Activated CD8-positive, alpha-beta T cell treated with anti-CD3 and anti-CD28 coated beads for 36 hours (primary cell): Measurements from ENCODE around the gene CARM1. TPM values are rescaled to one million over a fixed set of nuclear protein-coding genes. Genes with fewer than 3 reads are reported as not detected.

Experiments
- ATAC-seq: fragments of 200-7000 bp; cut with Tn5 transposase; one replicate; pipeline ENCODE4 v1.10.0; 2021; ENCODE audit warnings: mild to moderate bottlenecking, moderate library complexity
- CTCF ChIA-PET: fragments of 350-600 bp; sonication (Branson Sonifier 250); formaldehyde crosslinking; loops from one replicate; lab custom pipeline; 2021; ENCODE audit warnings: antibody characterized with exemption; lab: Charles Lee
- POLR2A ChIA-PET: fragments of 350-600 bp; sonication (Branson Sonifier 250); formaldehyde crosslinking; loops from one replicate; lab custom pipeline; 2021; ENCODE audit warnings: antibody characterized with exemption; lab: Charles Lee
- DNase-seq: peaks from one replicate; pipeline ENCODE4 v3.0.0-alpha.2; 2020
- H3K27ac Mint-ChIP-seq: one replicate; pipeline ENCODE4 v1.8.0; 2021; ENCODE audit warnings: mild to moderate bottlenecking, mixed read lengths
- H3K27me3 Mint-ChIP-seq: one replicate; pipeline ENCODE4 v1.8.0; 2021; ENCODE audit warnings: mixed read lengths
- H3K36me3 Mint-ChIP-seq: one replicate; pipeline ENCODE4 v1.8.0; 2021; ENCODE audit warnings: low read depth, mixed read lengths
- H3K4me1 Mint-ChIP-seq: one replicate; pipeline ENCODE4 v1.8.0; 2021; ENCODE audit warnings: low read depth, mixed read lengths
- H3K4me3 Mint-ChIP-seq: one replicate; pipeline ENCODE4 v1.8.0; 2021; ENCODE audit warnings: mild to moderate bottlenecking, moderate library complexity, mixed read lengths
- H3K9me3 Mint-ChIP-seq: one replicate; pipeline ENCODE4 v1.8.0; 2021; ENCODE audit warnings: mixed read lengths
- intact Hi-C: fragments of 100-400 bp; cut with micrococcal nuclease; formaldehyde crosslinking; loops from one replicate; pipeline ENCODE4 v1.10.0; 2022
- total RNA-seq, 2 experiments: library from RNA; stranded (reverse); gene quantifications; one replicate each; pipeline ENCODE4 v1.2.3, GENCODE V29; 2021
- TF ChIP-seq, protein P1 (sequence below): fragments of 200-600 bp; IDR thresholded peaks from one replicate; pipeline ENCODE4 v1.8.0; 2022; ENCODE audit warnings: antibody characterized with exemption, mild to moderate bottlenecking

CARM1 gene
- total RNA-seq, 2 experiments from 2014 or later = 95.1 to 95.4 TPM

DNA sequence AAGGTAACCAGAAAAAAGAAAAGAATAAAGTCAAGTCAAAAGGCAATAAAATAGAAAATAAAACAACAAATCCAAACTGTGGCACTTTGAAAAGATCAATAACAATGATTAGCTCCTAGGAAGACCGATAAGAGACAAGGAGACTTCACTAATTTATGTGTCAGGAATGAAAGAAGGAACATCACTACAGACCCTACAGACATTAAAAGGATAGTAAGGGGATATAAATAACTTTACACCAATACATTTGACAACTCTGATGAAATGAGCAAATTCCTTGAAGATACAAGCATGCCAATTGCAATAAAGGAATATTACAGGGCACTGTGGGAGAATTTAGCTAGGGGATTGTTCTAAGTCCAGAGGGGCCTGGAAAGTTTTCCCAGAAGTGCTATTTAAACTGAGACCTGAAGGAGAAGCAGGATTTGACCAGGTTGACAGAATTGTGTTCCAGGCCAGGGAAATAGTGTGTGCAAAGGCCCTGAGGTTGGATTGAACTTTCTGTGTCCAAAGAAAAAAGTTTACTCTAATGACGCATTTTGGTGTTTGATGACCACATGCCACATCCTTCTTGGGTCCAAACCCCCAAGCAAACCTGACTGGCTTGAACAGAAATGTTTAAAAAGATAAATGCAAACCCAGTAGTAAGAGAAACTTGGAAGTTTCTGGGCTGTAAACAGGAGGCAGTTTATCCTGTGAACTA, 24.7 kb upstream of the CARM1 start:
- peaks cover 5% of the 10 kb centered on the region for H3K9me3 Mint-ChIP-seq
- ChIA-PET POLR2A (no interaction called here), CTCF (interaction anchor here (0.6 to 4.6 kb wide), 7 partner anchors 10 to 266 kb away, joined by 3 to 34 read pairs (median 5); partner anchors contain the start of genes DNM2 and TMED1)
- DNase-seq (no peak), ATAC-seq (no peak)
- TF ChIP-seq, protein P1, sequence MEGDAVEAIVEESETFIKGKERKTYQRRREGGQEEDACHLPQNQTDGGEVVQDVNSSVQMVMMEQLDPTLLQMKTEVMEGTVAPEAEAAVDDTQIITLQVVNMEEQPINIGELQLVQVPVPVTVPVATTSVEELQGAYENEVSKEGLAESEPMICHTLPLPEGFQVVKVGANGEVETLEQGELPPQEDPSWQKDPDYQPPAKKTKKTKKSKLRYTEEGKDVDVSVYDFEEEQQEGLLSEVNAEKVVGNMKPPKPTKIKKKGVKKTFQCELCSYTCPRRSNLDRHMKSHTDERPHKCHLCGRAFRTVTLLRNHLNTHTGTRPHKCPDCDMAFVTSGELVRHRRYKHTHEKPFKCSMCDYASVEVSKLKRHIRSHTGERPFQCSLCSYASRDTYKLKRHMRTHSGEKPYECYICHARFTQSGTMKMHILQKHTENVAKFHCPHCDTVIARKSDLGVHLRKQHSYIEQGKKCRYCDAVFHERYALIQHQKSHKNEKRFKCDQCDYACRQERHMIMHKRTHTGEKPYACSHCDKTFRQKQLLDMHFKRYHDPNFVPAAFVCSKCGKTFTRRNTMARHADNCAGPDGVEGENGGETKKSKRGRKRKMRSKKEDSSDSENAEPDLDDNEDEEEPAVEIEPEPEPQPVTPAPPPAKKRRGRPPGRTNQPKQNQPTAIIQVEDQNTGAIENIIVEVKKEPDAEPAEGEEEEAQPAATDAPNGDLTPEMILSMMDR = no peak
- no peaks in the 10 kb centered on the region for H3K27me3 Mint-ChIP-seq
- peaks cover 3% of the 10 kb centered on the region for H3K36me3 Mint-ChIP-seq
- peaks cover 8% of the 10 kb centered on the region for H3K4me1 Mint-ChIP-seq
- H3K27ac Mint-ChIP-seq = no peak overlapping the region
- intact Hi-C loops = no loop called here
- H3K4me3 Mint-ChIP-seq = no peak overlapping the region

DNA sequence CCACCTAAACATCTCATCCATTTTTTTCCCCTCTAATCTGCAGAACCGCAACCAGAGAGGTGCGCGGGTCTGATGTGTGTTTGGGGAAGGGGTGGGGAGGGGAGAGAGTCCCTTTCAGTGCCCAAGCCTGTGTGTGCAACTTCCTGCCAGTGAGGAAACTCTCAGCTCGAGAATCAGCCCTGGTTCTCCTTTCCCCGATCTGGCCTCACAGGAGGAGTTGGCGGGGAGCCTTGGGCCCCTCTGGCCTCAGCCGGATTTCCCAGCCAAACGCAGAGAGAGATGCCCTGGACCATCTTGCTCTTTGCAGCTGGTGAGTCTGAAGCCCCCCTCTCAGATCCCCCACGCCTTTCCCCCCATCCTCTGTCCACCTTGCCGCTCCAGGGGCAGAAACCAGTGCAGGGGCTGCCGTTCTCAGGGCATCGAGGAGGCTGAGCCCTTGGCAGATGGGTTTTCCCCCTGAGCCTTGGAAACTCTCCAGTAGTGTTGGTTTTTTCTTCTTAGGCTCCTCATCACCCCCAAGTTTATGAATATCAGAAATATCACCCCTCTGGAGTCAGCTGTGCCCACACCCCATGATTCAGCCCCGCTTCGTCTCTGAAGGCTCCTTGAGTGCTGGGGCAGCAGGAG, 23.0 kb upstream of the CARM1 start, which contains the start of gene C19orf38:
Gene C19orf38, plus strand, starts transcription at position 186 of the 627 bp plus-strand sequence. Its CDS starts 94 bp downstream, at position 280.
- Mint-ChIP-seq H3K27ac (peak within 1 kb of the TSS; percentile 75), H3K27me3 (no peaks in the 10 kb centered on the region), H3K4me3 (peak within 1 kb of the TSS; percentile 60), H3K4me1 (peaks cover 8% of the 10 kb centered on the region), H3K9me3 (peaks cover 5% of the 10 kb centered on the region), H3K36me3 (peaks cover 3% of the 10 kb centered on the region)
- CTCF ChIA-PET = interaction anchor here (1.1 to 4.6 kb wide), 3 partner anchors 12 to 149 kb away, joined by 4 to 34 read pairs (median 4); no protein-coding TSS in a partner anchor
- peak; percentile 26 for DNase-seq
- intact Hi-C loops = no loop called here
- peak; percentile 64 for ATAC-seq
- TF ChIP-seq, protein P1 = no peak
- POLR2A ChIA-PET = no interaction called here

DNA sequence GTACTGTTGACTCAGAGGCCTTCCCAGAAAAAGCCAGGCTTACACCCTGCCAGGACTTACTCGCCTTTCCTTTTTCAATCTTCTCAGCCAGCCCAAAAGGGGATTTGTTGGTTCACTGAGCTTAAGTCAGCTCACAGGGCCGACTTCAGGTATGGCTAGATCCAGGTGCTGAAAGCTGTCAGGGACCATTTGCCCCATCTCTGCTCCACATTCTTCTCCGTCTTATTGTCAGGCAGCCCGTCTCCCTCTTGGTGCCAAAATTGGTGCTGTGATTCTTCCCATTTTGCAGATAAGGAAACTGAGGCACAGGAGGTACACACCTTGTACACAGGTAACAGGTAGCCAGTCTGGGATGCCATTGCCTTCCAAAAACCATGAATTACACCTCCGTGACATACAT, 20.7 kb upstream of the CARM1 start:
- CTCF ChIA-PET = interaction anchor here (0.7 to 10.9 kb wide), 3 partner anchors 10 to 134 kb away, joined by 3 to 137 read pairs (median 5); partner anchors contain the start of gene CARM1
- DNase-seq = no peak
- POLR2A ChIA-PET = no interaction called here
- Mint-ChIP-seq H3K4me1 (peaks cover 8% of the 10 kb centered on the region), H3K27me3 (no peaks in the 10 kb centered on the region), H3K9me3 (peaks cover 5% of the 10 kb centered on the region), H3K4me3 (no peak overlapping the region), H3K36me3 (peaks cover 3% of the 10 kb centered on the region), H3K27ac (no peak overlapping the region)
- intact Hi-C loops = no loop called here
- TF ChIP-seq, protein P1 = no peak
- ATAC-seq = no peak

DNA sequence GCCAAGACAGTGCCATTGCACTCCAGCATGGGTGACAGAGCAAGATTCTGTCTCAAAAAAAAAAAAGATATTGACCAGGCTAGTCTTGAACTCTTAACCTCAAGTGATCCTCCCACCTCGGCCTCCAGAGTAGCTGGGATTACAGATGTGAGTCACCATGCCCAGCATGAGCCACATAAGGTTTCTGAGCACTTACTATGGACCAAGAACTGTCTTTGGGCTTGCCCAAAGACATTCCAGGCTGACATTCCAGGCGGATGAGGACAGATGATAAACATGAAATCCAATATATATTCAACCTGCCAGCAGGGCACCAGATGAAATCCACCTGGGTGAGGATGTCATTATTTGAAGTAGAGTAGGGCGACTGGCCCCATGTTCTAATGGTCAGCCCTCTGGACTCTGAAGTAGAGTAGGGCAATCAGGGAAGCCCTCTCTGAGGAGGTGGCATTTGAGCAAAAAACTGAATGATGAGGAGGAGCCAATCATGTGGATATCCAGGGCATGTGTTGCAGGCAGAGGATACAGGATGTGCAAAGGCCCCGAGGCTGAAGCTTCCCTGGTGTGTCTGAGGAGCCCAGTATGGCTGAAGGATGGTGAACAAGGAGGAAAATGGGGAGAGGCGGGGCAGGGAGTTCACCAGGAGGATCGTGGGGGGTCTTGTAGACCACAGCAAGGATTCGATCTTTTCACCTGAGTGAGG, 19.1 kb upstream of the CARM1 start:
- peaks cover 8% of the 10 kb centered on the region for H3K4me1 Mint-ChIP-seq
- CTCF ChIA-PET = interaction anchor here (1.4 to 10.9 kb wide), 2 partner anchors 8 to 16 kb away, joined by 5 to 137 read pairs; partner anchors contain the start of gene CARM1

More for the DNA sequence above, 19.1 kb upstream of the CARM1 start:
- Mint-ChIP-seq H3K27ac (no peak overlapping the region), H3K9me3 (no peaks in the 10 kb centered on the region), H3K4me3 (no peak overlapping the region), H3K27me3 (no peaks in the 10 kb centered on the region), H3K36me3 (no peaks in the 10 kb centered on the region)
- POLR2A ChIA-PET = interaction anchor here (0.6 to 1.0 kb wide), 3 partner anchors 13 to 122 kb away, joined by 3 to 4 read pairs (median 3); no protein-coding TSS in a partner anchor
- ATAC-seq = no peak
- no peak for DNase-seq
- TF ChIP-seq, protein P1 = no peak
- intact Hi-C loops = no loop called here
